Activated CD4-positive, alpha-beta T cell treated with anti-CD3 and anti-CD28 coated beads, Interleukin-2, amount 50 U/mL, for 1 hour (primary cell): ENCODE results near the gene TRIM56.

Experiments
- DNase-seq: peaks from one replicate; pipeline ENCODE4 v3.0.0-alpha.2; 2020

Gene TRIM56

GRCh38 chr7:101133621-101134398, 48.5 kb downstream of the TRIM56 start:
- no peak for DNase-seq

- no peak for DNase-seq
Measured at GRCh38 chr7:101134399-101134980, 49.2 kb downstream of the TRIM56 start.

GRCh38 chr7:101137651-101138212, 52.5 kb downstream of the TRIM56 start:
- no peak for DNase-seq

GRCh38 chr7:101138213-101138870, 53.1 kb downstream of the TRIM56 start:
- DNase-seq: peak; percentile 63

- DNase-seq: no peak
Measured at GRCh38 chr7:101140339-101140699, 55.0 kb downstream of the TRIM56 start.

GRCh38 chr7:101140746-101141382, 55.6 kb downstream of the TRIM56 start:
- DNase-seq: no peak
